Measurements from ENCODE around the gene DNAJC3.
A peak's percentile ranks its signal among the peaks of the same experiment; 100 is the strongest.
"Not testable (repeated sequence)": the region's sequence is repeated elsewhere in the genome, so short reads cannot be mapped to it uniquely, and the experiment has no call there.

DNAJC3 gene

DNA sequence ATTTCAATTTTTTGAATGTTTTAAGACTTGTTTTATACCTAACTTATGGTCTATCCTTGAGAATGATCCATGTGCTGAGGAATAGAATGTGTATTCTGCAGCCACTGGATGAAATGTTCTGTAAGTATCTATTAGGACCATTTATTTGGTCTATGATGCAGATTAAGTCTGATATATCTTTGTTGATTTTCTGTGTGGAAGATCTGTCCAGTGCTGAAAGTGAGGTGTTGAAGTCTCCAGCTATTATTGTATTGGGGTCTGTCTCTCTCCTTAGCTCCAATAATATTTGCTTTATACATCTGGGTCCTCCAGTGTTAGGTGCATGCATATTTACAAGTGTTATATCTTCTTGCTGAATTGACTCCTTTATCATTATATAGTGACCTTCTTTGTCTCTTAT lies 9.7 kb upstream of the DNAJC3 start:
- H3K27ac ChIP-seq (ENCODE audit: low read length); H3K9me3 ChIP-seq (ENCODE audit: control insufficient read depth, insufficient read depth, low read length); H3K4me1 ChIP-seq (ENCODE audit: control insufficient read depth, insufficient read depth, low read length); H3K36me3 ChIP-seq (ENCODE audit: control insufficient read depth, insufficient read depth, low read length); H3K27me3 ChIP-seq (ENCODE audit: control insufficient read depth, insufficient read depth, low read length); DNase-seq (ENCODE audit: low read depth, low spot score); H3K4me3 ChIP-seq (ENCODE audit: low read length): not testable (repeated sequence)

DNA sequence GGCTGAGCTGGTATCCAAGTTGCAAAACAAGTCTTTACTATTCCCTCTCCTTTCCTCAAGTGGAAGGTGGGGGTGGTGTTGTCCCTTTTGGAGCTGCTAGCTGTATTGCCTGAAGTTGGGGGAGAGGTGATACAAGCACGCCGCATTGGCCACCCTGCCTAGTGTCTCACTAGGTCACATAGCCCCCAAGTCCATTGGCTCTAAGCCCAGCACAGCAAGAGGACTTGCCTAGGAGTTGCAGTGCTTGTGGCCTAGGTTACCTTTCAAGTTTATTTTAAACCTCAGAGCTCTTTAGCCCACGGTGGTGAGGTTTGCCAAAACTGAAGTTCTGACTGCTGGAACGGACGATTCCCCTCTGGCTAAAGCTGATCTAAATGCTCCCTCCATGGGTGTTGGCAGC lies 5.3 kb upstream of the DNAJC3 start:
- Histone ChIP-seq H3K9me3 (ENCODE audit: control insufficient read depth, insufficient read depth, low read length) (peaks cover 2% of the 10 kb centered on the region; the same call in 1 of the 2 replicates), H3K4me1 (ENCODE audit: control insufficient read depth, insufficient read depth, low read length) (no peaks in the 10 kb centered on the region), H3K4me3 (ENCODE audit: low read length) (no peak overlapping the region), H3K27ac (ENCODE audit: low read length) (no peak overlapping the region), H3K27me3 (ENCODE audit: control insufficient read depth, insufficient read depth, low read length) (no peaks in the 10 kb centered on the region), H3K36me3 (ENCODE audit: control insufficient read depth, insufficient read depth, low read length) (no peaks in the 10 kb centered on the region)
- no CpG with 5 or more reads among the region's 5 CpGs for WGBS (ENCODE audit: insufficient coverage, insufficient read length)
- no peak for DNase-seq (ENCODE audit: low read depth, low spot score)

DNA sequence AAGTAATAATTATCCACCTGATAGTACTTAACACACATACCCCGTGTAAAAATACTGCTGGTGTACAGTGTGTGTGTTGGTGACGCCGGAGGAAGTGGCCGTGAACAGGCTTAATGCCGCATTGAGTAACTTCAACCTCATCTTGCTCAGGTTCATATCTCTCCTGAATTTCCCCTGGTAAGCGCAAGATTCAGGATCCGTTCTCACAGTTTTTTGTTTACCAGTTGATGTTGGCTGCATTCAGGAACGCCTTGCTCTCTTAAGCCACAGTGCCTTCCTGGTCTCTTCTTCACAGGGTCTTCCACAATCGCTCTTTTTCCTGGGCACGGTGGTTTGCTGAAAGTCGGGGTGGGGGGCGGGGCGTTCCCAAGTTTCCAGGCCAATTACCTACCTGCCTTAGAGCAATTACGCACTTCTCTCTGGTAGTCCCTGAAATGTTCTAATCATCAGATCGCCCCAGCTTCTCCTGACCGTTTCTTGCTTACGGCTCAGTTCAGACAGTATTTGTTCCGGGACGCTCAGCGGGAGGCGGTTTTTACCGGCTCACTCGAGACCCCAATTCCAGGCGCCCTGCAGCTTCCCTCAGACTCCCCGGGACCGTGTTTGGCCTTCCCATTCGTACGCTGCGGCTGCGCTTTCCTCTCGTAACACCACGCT lies 706 bp upstream of the DNAJC3 start:
- no peaks in the 10 kb centered on the region for H3K36me3 ChIP-seq (ENCODE audit: control insufficient read depth, insufficient read depth, low read length)
- DNase-seq (ENCODE audit: low read depth, low spot score), result peak; percentile 25

GRCh38 chr13:95677564-95678266 lies 776 bp downstream of the DNAJC3 start:
- WGBS (ENCODE audit: insufficient coverage, insufficient read length), result no CpG with 5 or more reads among the region's 30 CpGs
- DNase-seq (ENCODE audit: low read depth, low spot score), result no peak
- H3K9me3 ChIP-seq (ENCODE audit: control insufficient read depth, insufficient read depth, low read length), result no peaks in the 10 kb centered on the region
- H3K27ac ChIP-seq (ENCODE audit: low read length), result no peak overlapping the region
- no peaks in the 10 kb centered on the region for H3K36me3 ChIP-seq (ENCODE audit: control insufficient read depth, insufficient read depth, low read length)
- H3K27me3 ChIP-seq (ENCODE audit: control insufficient read depth, insufficient read depth, low read length), result no peaks in the 10 kb centered on the region
- no peaks in the 10 kb centered on the region for H3K4me1 ChIP-seq (ENCODE audit: control insufficient read depth, insufficient read depth, low read length)
- H3K4me3 ChIP-seq (ENCODE audit: low read length), result peak overlapping the region; percentile 88

More for the DNA sequence above, 706 bp upstream of the DNAJC3 start:
- Histone ChIP-seq H3K9me3 (ENCODE audit: control insufficient read depth, insufficient read depth, low read length) (no peaks in the 10 kb centered on the region), H3K4me3 (ENCODE audit: low read length) (peak overlapping the region; percentile 89), H3K4me1 (ENCODE audit: control insufficient read depth, insufficient read depth, low read length) (no peaks in the 10 kb centered on the region), H3K27ac (ENCODE audit: low read length) (no peak overlapping the region), H3K27me3 (ENCODE audit: control insufficient read depth, insufficient read depth, low read length) (no peaks in the 10 kb centered on the region)
- no CpG with 5 or more reads among the region's 32 CpGs for WGBS (ENCODE audit: insufficient coverage, insufficient read length)

- WGBS (ENCODE audit: insufficient coverage, insufficient read length), result no CpG with 5 or more reads among the region's 4 CpGs
- H3K36me3 ChIP-seq (ENCODE audit: control insufficient read depth, insufficient read depth, low read length), result no peaks in the 10 kb centered on the region
- no peak overlapping the region for H3K4me3 ChIP-seq (ENCODE audit: low read length)
- DNase-seq (ENCODE audit: low read depth, low spot score), result no peak
- no peaks in the 10 kb centered on the region for H3K4me1 ChIP-seq (ENCODE audit: control insufficient read depth, insufficient read depth, low read length)
- H3K27me3 ChIP-seq (ENCODE audit: control insufficient read depth, insufficient read depth, low read length), result no peaks in the 10 kb centered on the region
- H3K27ac ChIP-seq (ENCODE audit: low read length), result no peak overlapping the region
- H3K9me3 ChIP-seq (ENCODE audit: control insufficient read depth, insufficient read depth, low read length), result no peaks in the 10 kb centered on the region
Observed at GRCh38 chr13:95678967-95679366, 2.0 kb downstream of the DNAJC3 start.

- H3K4me1 ChIP-seq (ENCODE audit: control insufficient read depth, insufficient read depth, low read length), result peaks cover 3% of the 10 kb centered on the region
- H3K9me3 ChIP-seq (ENCODE audit: control insufficient read depth, insufficient read depth, low read length), result no peaks in the 10 kb centered on the region
- H3K4me3 ChIP-seq (ENCODE audit: low read length), result no peak overlapping the region
- H3K27ac ChIP-seq (ENCODE audit: low read length), result no peak overlapping the region
- no peaks in the 10 kb centered on the region for H3K36me3 ChIP-seq (ENCODE audit: control insufficient read depth, insufficient read depth, low read length)
- no CpG with 5 or more reads among the region's 2 CpGs for WGBS (ENCODE audit: insufficient coverage, insufficient read length)
- no peaks in the 10 kb centered on the region for H3K27me3 ChIP-seq (ENCODE audit: control insufficient read depth, insufficient read depth, low read length)
- DNase-seq (ENCODE audit: low read depth, low spot score), result no peak
Observed at GRCh38 chr13:95679722-95680121, 2.8 kb downstream of the DNAJC3 start.

DNA sequence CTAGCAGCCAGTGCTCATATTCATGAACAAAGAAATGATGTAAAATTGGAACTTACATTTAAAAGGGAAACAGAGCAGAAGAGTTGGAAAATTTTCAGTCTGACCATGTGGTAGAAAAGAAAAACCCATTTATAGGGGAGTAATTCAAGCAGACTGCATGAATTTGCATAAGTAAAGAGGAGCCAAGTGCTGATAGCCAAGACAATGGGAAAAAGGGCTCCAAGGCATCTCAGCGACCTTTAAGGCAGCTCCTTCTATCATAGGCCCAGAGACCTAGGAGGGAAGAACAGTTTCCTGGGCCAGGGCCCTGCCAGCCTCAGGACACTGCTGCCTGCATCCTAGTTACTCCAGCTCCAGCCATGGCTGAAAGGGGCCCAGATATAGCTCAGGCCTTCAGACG lies 7.5 kb downstream of the DNAJC3 start:
- no peak overlapping the region for H3K27ac ChIP-seq (ENCODE audit: low read length)
- no peaks in the 10 kb centered on the region for H3K9me3 ChIP-seq (ENCODE audit: control insufficient read depth, insufficient read depth, low read length)
- WGBS (ENCODE audit: insufficient coverage, insufficient read length), result no CpG with 5 or more reads among the region's 2 CpGs
- H3K27me3 ChIP-seq (ENCODE audit: control insufficient read depth, insufficient read depth, low read length), result no peaks in the 10 kb centered on the region
- peaks cover 4% of the 10 kb centered on the region for H3K4me1 ChIP-seq (ENCODE audit: control insufficient read depth, insufficient read depth, low read length)
- peak; percentile 33 for DNase-seq (ENCODE audit: low read depth, low spot score)
- H3K36me3 ChIP-seq (ENCODE audit: control insufficient read depth, insufficient read depth, low read length), result no peaks in the 10 kb centered on the region
- H3K4me3 ChIP-seq (ENCODE audit: low read length), result no peak overlapping the region

- not testable (repeated sequence) for DNase-seq (ENCODE audit: low read depth, low spot score); H3K27me3 ChIP-seq (ENCODE audit: control insufficient read depth, insufficient read depth, low read length); H3K36me3 ChIP-seq (ENCODE audit: control insufficient read depth, insufficient read depth, low read length); H3K9me3 ChIP-seq (ENCODE audit: control insufficient read depth, insufficient read depth, low read length); H3K4me1 ChIP-seq (ENCODE audit: control insufficient read depth, insufficient read depth, low read length); H3K4me3 ChIP-seq (ENCODE audit: low read length); H3K27ac ChIP-seq (ENCODE audit: low read length)
- no CpG with 5 or more reads among the region's 5 CpGs for WGBS (ENCODE audit: insufficient coverage, insufficient read length)
Observed at GRCh38 chr13:95684960-95685359, 8.0 kb downstream of the DNAJC3 start.

GRCh38 chr13:95689582-95689926 lies 12.6 kb downstream of the DNAJC3 start:
- no peak for DNase-seq (ENCODE audit: low read depth, low spot score)
- WGBS (ENCODE audit: insufficient coverage, insufficient read length), result no CpG with 5 or more reads among the region's 3 CpGs
- Histone ChIP-seq H3K4me3 (ENCODE audit: low read length) (no peak overlapping the region), H3K9me3 (ENCODE audit: control insufficient read depth, insufficient read depth, low read length) (no peaks in the 10 kb centered on the region), H3K4me1 (ENCODE audit: control insufficient read depth, insufficient read depth, low read length) (peaks cover 3% of the 10 kb centered on the region), H3K27ac (ENCODE audit: low read length) (no peak overlapping the region), H3K36me3 (ENCODE audit: control insufficient read depth, insufficient read depth, low read length) (no peaks in the 10 kb centered on the region), H3K27me3 (ENCODE audit: control insufficient read depth, insufficient read depth, low read length) (no peaks in the 10 kb centered on the region)

GRCh38 chr13:95690986-95691385 lies 14.0 kb downstream of the DNAJC3 start:
- H3K36me3 ChIP-seq (ENCODE audit: control insufficient read depth, insufficient read depth, low read length); H3K27me3 ChIP-seq (ENCODE audit: control insufficient read depth, insufficient read depth, low read length); DNase-seq (ENCODE audit: low read depth, low spot score); H3K4me3 ChIP-seq (ENCODE audit: low read length); H3K27ac ChIP-seq (ENCODE audit: low read length); H3K9me3 ChIP-seq (ENCODE audit: control insufficient read depth, insufficient read depth, low read length); H3K4me1 ChIP-seq (ENCODE audit: control insufficient read depth, insufficient read depth, low read length): not testable (repeated sequence)
- no CpG with 5 or more reads among the region's 28 CpGs for WGBS (ENCODE audit: insufficient coverage, insufficient read length)

Data from iPS DF 6.9 (cell line).